Astrocyte (in vitro differentiated cells and primary cell): Measurements from ENCODE around the gene DSTN. TPM values are rescaled to one million over a fixed set of nuclear protein-coding genes. Genes with fewer than 3 reads are reported as not detected.

Experiments
- DNase-seq: peaks from one replicate; pipeline ENCODE4 v3.0.0-alpha.2; 2010; ENCODE audit warnings: low read depth
- FAIRE-seq: peaks from 2 replicates; lab custom pipeline; 2011; peaks lifted over from hg19 to GRCh38; lab: Jason Lieb, UNC
- H2AFZ ChIP-seq: 2 replicates; pipeline ENCODE4 v1.6.0; 2012; ENCODE audit warnings: low read depth, low read length, inconsistent platforms
- H3K27ac ChIP-seq: 2 replicates; pipeline ENCODE4 v1.5.1; 2011; ENCODE audit warnings: low read depth, low read length, inconsistent platforms
- H3K27me3 ChIP-seq: 2 replicates; pipeline ENCODE4 v1.6.0; 2011; ENCODE audit warnings: low read length, inconsistent platforms; ENCODE audit not compliant: insufficient read depth
- H3K36me3 ChIP-seq: 2 replicates; pipeline ENCODE4 v1.5.1; 2011; ENCODE audit warnings: low read length, inconsistent platforms; ENCODE audit not compliant: insufficient read depth
- H3K4me1 ChIP-seq: 2 replicates; pipeline ENCODE4 v1.5.1; 2011; ENCODE audit warnings: low read length, inconsistent platforms; ENCODE audit not compliant: insufficient read depth
- H3K4me2 ChIP-seq: 2 replicates; pipeline ENCODE4 v1.6.0; 2012; ENCODE audit warnings: low read length, inconsistent platforms
- H3K4me3 ChIP-seq: 2 replicates; pipeline ENCODE4 v1.5.1; 2011; ENCODE audit warnings: low read depth, mild to moderate bottlenecking, low read length, inconsistent platforms; ENCODE audit not compliant: insufficient read depth
- H3K79me2 ChIP-seq: 2 replicates; pipeline ENCODE4 v1.6.0; 2012; ENCODE audit warnings: mild to moderate bottlenecking, low read length, inconsistent platforms; ENCODE audit not compliant: insufficient read depth
- H3K9ac ChIP-seq: 2 replicates; pipeline ENCODE4 v1.6.0; 2012; ENCODE audit warnings: mild to moderate bottlenecking, low read length, inconsistent platforms
- H3K9me3 ChIP-seq: 2 replicates; pipeline ENCODE4 v1.5.1; 2012; ENCODE audit warnings: low read depth, mild to moderate bottlenecking, low read length, inconsistent platforms; ENCODE audit not compliant: insufficient read depth
- H4K20me1 ChIP-seq: 2 replicates; pipeline ENCODE4 v1.6.0; 2012; ENCODE audit warnings: low read length, inconsistent platforms; ENCODE audit not compliant: insufficient read depth
- H3K27ac Mint-ChIP-seq: one replicate; pipeline ENCODE4 v1.8.0; 2021; ENCODE audit warnings: mild to moderate bottlenecking, mixed read lengths; ENCODE audit not compliant: unreplicated experiment
- H3K27me3 Mint-ChIP-seq: one replicate; pipeline ENCODE4 v1.8.0; 2021; ENCODE audit warnings: low read depth, mixed read lengths; ENCODE audit not compliant: unreplicated experiment
- H3K36me3 Mint-ChIP-seq: one replicate; pipeline ENCODE4 v1.8.0; 2021; ENCODE audit warnings: low read depth, mixed read lengths; ENCODE audit not compliant: unreplicated experiment
- H3K4me1 Mint-ChIP-seq: one replicate; pipeline ENCODE4 v1.8.0; 2021; ENCODE audit warnings: low read depth, mixed read lengths; ENCODE audit not compliant: unreplicated experiment
- H3K4me3 Mint-ChIP-seq: one replicate; pipeline ENCODE4 v1.8.0; 2021; ENCODE audit warnings: mild to moderate bottlenecking, moderate library complexity, mixed read lengths; ENCODE audit not compliant: unreplicated experiment
- H3K9me3 Mint-ChIP-seq: one replicate; pipeline ENCODE4 v1.8.0; 2021; ENCODE audit warnings: mild to moderate bottlenecking, mixed read lengths; ENCODE audit not compliant: unreplicated experiment
- CTCF ChIP-seq: IDR thresholded peaks from 2 replicates; pipeline ENCODE4 v1.5.1; 2011; ENCODE audit warnings: low read depth, mild to moderate bottlenecking, inconsistent platforms, low read length, moderate library complexity; ENCODE audit not compliant: insufficient read depth
- EZH2 ChIP-seq: IDR thresholded peaks from 2 replicates; pipeline ENCODE4 v1.6.1; 2012; ENCODE audit warnings: mild to moderate bottlenecking, low read length, inconsistent platforms; ENCODE audit not compliant: insufficient read depth
- total RNA-seq: library from RNA; stranded (reverse); gene quantifications from 2 replicates; pipeline ENCODE4 v1.2.1, GENCODE V29; 2021

Gene DSTN
- total RNA-seq, 1 donor from 2014 or later, result 552 TPM

- H3K9ac ChIP-seq, result no peak overlapping the region
- TF ChIP-seq EZH2 (no peak), CTCF (no peak)
- no peaks in the 10 kb centered on the region for H3K4me1 ChIP-seq
- H3K79me2 ChIP-seq, result no peaks in the 10 kb centered on the region
- H3K9me3 ChIP-seq, result no peaks in the 10 kb centered on the region
- peaks cover 2% of the 10 kb centered on the region for H3K27me3 ChIP-seq
- no peak overlapping the region for H3K27ac ChIP-seq
- DNase-seq, result no peak
- Mint-ChIP-seq H3K27ac (no peak overlapping the region), H3K36me3 (peaks cover 2% of the 10 kb centered on the region), H3K27me3 (peaks cover 9% of the 10 kb centered on the region), H3K4me1 (no peaks in the 10 kb centered on the region), H3K4me3 (no peak overlapping the region), H3K9me3 (peaks cover 2% of the 10 kb centered on the region)
- no peaks in the 10 kb centered on the region for H3K36me3 ChIP-seq
- no peak for FAIRE-seq
- H4K20me1 ChIP-seq, result no peaks in the 10 kb centered on the region
- no peak overlapping the region for H3K4me3 ChIP-seq
- no peak overlapping the region for H2AFZ ChIP-seq
- no peak overlapping the region for H3K4me2 ChIP-seq
These were observed 46.5 kb upstream of the DSTN start for GRCh38 chr20:17523326-17523725.

DNA sequence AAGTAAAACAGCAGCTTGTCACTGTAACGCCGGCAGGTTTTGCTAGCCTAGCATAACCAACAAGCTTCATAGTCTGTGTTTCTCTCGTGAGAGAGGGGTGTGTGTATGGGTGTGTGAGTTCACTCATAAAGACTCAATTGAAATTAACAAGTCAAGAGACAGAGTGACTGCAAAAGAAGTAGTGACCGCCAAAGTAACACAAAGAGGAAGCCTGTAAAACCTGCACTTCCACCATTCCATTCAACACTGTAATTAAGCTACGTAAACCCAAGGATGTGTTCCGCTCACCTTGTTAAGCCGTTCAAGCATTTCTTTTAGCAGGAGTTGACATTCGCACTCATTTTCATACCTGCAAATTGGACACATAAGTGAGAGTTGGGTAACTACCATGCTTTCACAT lies 45.3 kb upstream of the DSTN start:
- TF ChIP-seq CTCF, result no peak
- no peak for TF ChIP-seq EZH2
- no peaks in the 10 kb centered on the region for H3K9me3 ChIP-seq
- no peak overlapping the region for H3K9ac ChIP-seq
- Mint-ChIP-seq H3K4me3 (no peak overlapping the region), H3K27me3 (peaks cover 9% of the 10 kb centered on the region), H3K36me3 (peaks cover 2% of the 10 kb centered on the region), H3K4me1 (no peaks in the 10 kb centered on the region), H3K9me3 (peaks cover 2% of the 10 kb centered on the region), H3K27ac (no peak overlapping the region)
- no peak overlapping the region for H3K27ac ChIP-seq
- FAIRE-seq (no peak), DNase-seq (no peak)
- no peaks in the 10 kb centered on the region for H3K79me2 ChIP-seq
- H3K4me1 ChIP-seq, result no peaks in the 10 kb centered on the region
- H3K4me3 ChIP-seq, result no peak overlapping the region
- H3K4me2 ChIP-seq, result no peak overlapping the region
- no peaks in the 10 kb centered on the region for H3K36me3 ChIP-seq
- H3K27me3 ChIP-seq, result peaks cover 2% of the 10 kb centered on the region
- no peaks in the 10 kb centered on the region for H4K20me1 ChIP-seq
- no peak overlapping the region for H2AFZ ChIP-seq

DNA sequence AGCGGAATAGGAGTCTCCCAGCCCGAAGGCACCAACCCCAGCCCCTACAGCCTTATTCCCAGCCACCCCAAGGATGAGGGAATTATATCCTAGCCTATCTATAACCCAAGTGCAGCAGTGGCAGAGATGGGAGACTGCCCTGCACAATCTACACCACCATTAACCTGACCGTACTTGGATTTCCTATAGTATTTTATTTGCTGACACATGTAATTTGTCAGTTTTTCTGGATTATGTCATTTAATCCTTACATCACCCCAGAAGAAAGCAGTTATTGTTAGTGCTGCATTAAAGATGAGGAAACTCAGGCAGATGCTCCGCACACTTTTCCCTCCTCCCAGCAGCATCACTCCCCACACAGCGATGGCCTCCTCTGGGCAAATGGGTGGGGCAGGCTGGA lies 44.7 kb upstream of the DSTN start:
- TF ChIP-seq EZH2 (no peak), CTCF (no peak)
- Mint-ChIP-seq H3K4me1 (no peaks in the 10 kb centered on the region), H3K27me3 (peaks cover 9% of the 10 kb centered on the region), H3K36me3 (peaks cover 2% of the 10 kb centered on the region), H3K9me3 (peaks cover 2% of the 10 kb centered on the region), H3K4me3 (no peak overlapping the region), H3K27ac (no peak overlapping the region)
- Histone ChIP-seq H3K4me1 (no peaks in the 10 kb centered on the region), H4K20me1 (no peaks in the 10 kb centered on the region), H3K27ac (no peak overlapping the region), H3K4me3 (no peak overlapping the region), H3K27me3 (peaks cover 2% of the 10 kb centered on the region), H3K4me2 (no peak overlapping the region), H3K79me2 (no peaks in the 10 kb centered on the region), H2AFZ (no peak overlapping the region), H3K36me3 (no peaks in the 10 kb centered on the region), H3K9me3 (no peaks in the 10 kb centered on the region), H3K9ac (no peak overlapping the region)
- DNase-seq (no peak), FAIRE-seq (no peak)
